NB4 (cell line): ENCODE data around the gene CUL1.

ENCODE experiments used
- MYC ChIP-seq: IDR thresholded peaks from 2 replicates; pipeline ENCODE4 v1.6.1; 2011; ENCODE audit warnings: low read depth, low read length
- POLR2A ChIP-seq: IDR thresholded peaks from 2 replicates; pipeline ENCODE4 v1.6.1; 2011; ENCODE audit warnings: mild to moderate bottlenecking; ENCODE audit not compliant: insufficient read length; ENCODE audit errors: extremely low read depth
- TF ChIP-seq, protein P1 (sequence below): IDR thresholded peaks from one replicate; pipeline ENCODE4 v1.5.1; 2012; ENCODE audit warnings: low read depth, low read length
- TF ChIP-seq, protein P2 (sequence below): IDR thresholded peaks from 2 replicates; pipeline ENCODE4 v1.6.1; 2011; ENCODE audit warnings: low read depth, low read length

DNA sequence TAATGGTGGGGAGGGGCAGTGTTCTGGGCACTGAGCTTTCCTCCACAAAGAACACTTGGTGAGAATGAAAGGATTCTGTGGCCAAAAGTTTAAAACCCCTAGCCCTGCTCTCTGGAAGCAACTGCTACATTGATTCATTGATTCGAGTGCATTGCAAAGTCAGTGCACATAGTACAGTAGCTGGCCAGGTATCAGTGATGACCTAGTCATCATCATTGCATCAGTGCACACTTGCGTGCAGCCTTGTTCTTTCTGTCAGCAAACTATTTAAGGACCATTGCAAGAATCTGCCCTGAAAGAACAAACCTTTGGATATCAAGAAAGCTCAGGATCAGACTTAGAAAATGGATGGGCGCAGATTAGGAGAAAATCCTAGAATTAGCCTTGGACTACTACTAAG, 47.4 kb downstream of the CUL1 start:
- no peak for TF ChIP-seq POLR2A
- TF ChIP-seq, protein P1, sequence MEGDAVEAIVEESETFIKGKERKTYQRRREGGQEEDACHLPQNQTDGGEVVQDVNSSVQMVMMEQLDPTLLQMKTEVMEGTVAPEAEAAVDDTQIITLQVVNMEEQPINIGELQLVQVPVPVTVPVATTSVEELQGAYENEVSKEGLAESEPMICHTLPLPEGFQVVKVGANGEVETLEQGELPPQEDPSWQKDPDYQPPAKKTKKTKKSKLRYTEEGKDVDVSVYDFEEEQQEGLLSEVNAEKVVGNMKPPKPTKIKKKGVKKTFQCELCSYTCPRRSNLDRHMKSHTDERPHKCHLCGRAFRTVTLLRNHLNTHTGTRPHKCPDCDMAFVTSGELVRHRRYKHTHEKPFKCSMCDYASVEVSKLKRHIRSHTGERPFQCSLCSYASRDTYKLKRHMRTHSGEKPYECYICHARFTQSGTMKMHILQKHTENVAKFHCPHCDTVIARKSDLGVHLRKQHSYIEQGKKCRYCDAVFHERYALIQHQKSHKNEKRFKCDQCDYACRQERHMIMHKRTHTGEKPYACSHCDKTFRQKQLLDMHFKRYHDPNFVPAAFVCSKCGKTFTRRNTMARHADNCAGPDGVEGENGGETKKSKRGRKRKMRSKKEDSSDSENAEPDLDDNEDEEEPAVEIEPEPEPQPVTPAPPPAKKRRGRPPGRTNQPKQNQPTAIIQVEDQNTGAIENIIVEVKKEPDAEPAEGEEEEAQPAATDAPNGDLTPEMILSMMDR: no peak
- TF ChIP-seq MYC: no peak
- TF ChIP-seq, protein P2, sequence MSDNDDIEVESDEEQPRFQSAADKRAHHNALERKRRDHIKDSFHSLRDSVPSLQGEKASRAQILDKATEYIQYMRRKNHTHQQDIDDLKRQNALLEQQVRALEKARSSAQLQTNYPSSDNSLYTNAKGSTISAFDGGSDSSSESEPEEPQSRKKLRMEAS: no peak
